Left renal cortex interstitium (tissue), 4 donors: ENCODE data around the gene SLC35F3. TPM values are rescaled to one million over a fixed set of nuclear protein-coding genes. Genes with fewer than 3 reads are reported as not detected.
A peak's percentile ranks its signal among the peaks of the same experiment; 100 is the strongest.
"Not testable (repeated sequence)": the region's sequence is repeated elsewhere in the genome, so short reads cannot be mapped to it uniquely, and the experiment has no call there.

ENCODE experiments used
- DNase-seq, 4 donors: peaks; one replicate each; pipeline ENCODE4 v3.0.0-alpha.2; 2013; ENCODE audit warnings: low read depth in 4 of 4, low spot score in 2 of 4, missing footprints in 1 of 4
- polyA plus RNA-seq, 4 donors: library from polyadenylated mRNA; unstranded; fragments of 120-200 nt; gene quantifications; one replicate each; pipeline ENCODE4 v1.2.1, GENCODE V29; 2013; ENCODE audit not compliant: insufficient read length in 4 of 4

The SLC35F3 gene
- polyA plus RNA-seq, 4 donors, result 0.58 to 0.74 (median 0.66) TPM

DNA sequence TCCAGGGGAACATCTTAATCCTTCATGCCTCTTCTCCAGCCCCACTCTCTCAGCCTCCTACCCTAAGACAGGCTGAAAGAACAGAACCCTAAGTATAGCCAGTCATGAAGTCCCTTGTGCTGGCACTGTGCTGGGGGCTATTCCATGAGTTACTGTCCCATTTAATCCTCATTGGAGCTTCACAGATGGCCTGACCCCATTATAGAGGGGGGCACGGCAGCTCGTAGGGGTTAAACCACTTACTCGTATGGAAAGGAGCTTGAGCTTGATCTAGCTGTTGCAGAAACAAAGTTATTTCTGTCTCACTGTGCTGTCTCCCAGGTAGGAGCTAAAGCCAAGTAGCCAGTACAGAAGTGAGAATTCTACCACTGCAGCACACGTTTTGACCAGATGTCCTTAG lies 265.6 kb downstream of the SLC35F3 start:
- no peak for DNase-seq

- no peak for DNase-seq
These were observed 266.1 kb downstream of the SLC35F3 start for GRCh38 chr1:234170622-234171021.

DNA sequence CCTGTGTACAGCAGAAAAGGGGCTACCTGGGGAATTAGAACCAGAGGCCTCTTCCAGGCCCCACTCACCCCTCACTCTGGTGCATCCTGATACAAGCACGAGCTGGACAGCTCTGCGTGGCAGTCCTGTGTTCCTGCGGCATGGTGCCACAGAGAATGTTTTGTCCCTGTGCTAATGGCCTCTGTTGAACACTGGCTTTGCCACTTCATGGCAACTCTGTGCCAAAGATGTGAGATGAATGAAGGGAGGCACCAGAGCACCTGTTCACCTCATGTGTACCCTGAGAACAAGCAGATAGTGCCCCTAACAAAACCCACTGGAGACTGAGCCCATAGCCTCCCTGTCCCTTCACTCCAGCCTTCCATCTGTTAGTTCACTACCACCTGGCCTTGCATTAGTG lies 269.5 kb downstream of the SLC35F3 start:
- no peak for DNase-seq

DNA sequence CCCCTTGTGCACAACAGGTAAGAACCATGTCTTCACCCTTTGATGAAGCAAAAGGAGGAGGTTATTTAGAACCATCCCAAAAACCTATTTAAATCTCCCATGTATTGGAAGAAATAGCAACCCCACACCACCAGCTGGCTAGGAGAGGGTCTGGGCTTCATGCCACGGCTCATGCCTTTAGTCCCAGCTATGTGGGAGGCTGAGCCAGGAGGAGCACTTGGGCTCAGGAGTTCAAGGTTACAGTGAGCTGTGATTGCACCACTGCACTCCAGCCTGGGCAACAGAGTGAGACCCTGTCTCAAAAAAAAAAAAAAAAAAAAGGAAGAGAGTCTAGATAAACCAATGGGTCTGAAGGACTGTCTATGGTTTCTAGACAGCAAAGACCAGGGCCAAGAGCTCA lies 270.9 kb downstream of the SLC35F3 start:
- no peak for DNase-seq

- DNase-seq, result no peak
These were observed 271.5 kb downstream of the SLC35F3 start for GRCh38 chr1:234176000-234176399.

- not testable (repeated sequence) for DNase-seq
These were observed 272.4 kb downstream of the SLC35F3 start for GRCh38 chr1:234176847-234177246.

DNA sequence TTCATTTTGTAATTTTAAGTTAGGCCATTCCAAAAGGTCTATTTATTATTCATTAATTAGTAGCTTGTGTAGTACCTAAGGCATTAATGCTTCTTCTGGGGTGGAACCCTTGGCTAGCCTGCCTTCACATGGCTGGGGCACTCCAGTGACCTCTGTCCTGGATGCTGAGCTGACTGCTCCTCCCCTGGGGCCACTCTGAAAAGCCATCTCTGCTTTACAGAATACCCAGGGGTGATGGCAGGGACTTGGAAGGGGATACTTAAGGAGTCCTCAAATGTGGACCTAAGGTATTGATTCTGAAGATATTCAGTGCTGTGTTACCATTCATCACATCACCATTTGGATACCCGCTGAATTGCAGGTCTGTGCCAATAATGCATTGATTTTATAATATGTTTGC lies 281.0 kb downstream of the SLC35F3 start:
- no peak for DNase-seq

GRCh38 chr1:234186037-234186688 lies 281.7 kb downstream of the SLC35F3 start:
- DNase-seq, result no peak

DNA sequence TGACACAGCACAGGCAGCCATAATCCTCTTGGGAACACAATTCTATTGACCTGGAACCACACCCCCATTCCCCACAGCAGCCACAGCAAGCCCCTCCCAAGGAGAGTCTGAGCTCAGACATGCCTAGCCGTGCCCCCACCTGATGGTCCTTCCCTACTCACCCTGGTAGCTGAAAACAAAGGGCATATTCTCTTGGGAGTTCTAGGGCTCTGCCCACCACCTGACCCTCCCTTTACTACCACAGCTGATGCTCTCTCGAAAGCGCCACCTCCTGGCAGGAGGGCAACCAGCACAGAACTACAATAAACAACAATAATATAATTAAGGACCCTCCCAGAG lies 283.9 kb downstream of the SLC35F3 start:
- no peak for DNase-seq

GRCh38 chr1:234197839-234198238 lies 293.4 kb downstream of the SLC35F3 start:
- no peak for DNase-seq

- DNase-seq, result no peak
These were observed 295.1 kb downstream of the SLC35F3 start for GRCh38 chr1:234199476-234200127.

GRCh38 chr1:234200566-234200965 lies 296.1 kb downstream of the SLC35F3 start:
- no peak for DNase-seq

- DNase-seq, result no peak
These were observed 297.1 kb downstream of the SLC35F3 start for GRCh38 chr1:234201600-234201999.

GRCh38 chr1:234205966-234206365 lies 301.5 kb downstream of the SLC35F3 start:
- DNase-seq, result no peak

DNA sequence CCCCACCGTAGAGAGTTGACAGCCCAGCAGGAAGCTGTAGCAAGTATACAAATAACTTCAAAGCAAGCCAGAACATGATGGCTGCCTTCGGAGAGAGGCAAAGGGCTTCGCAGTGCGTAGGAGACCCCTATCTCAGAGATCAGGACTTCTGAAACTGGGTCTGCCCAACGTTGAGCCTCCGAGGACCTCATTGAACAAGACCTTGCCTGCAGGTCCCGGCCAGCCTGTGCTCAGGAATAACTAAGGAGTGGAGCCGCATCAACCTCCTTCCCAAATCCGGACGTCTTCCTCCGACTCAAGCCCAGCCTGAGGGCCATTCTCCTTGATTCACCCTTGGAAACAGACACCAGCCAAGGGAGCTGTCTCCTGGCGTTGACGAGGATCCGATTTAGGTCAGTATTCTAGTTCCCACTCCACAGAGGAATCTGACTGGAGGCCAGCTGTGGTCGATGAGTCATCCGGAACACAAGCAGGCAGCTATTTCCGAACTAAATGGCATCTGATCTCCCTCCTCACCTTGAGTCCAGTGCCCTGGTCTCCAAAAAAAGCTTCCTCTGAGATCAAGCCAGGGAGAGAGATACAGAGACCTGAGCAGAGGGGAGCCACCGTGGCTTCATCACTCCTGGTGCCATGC lies 302.3 kb downstream of the SLC35F3 start:
- no peak for DNase-seq

DNA sequence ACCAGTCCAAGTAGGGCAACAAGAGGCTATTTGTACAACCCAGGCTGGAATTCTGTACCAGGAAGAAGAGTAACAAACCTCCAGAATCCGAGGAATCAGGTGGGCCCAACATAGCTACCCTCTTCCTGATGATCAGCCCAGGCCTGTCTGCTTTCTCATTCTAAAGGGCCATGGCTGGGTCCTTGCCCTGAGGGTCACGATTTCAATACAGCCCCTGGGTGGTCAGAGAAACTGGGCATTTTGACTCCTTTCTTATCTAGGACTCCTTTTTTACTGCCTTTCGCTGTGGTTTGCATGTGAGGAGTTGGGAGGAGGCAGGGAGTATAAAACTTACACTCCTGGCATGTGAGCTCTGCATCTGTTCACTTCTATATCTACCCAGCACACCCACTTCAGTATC lies 303.9 kb downstream of the SLC35F3 start:
- no peak for DNase-seq

DNA sequence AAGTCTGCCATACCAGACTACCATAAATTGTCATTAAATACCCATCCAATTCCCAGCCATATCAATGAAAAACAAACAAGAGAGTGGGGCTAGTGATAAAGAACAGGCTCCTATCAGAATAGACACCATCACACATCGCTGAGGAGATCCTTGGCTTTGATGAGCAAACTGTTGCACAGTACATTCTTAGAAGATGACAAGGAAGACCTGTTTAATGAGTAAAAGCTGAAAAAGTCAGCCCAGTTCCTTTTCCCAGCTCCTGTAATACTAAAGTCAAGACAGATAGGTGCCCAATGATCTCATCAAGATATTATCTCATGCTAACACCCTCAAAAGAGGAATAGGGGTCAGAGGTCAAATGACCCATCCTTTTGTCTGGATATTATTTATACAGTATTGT lies 304.3 kb downstream of the SLC35F3 start:
- DNase-seq, result no peak

DNA sequence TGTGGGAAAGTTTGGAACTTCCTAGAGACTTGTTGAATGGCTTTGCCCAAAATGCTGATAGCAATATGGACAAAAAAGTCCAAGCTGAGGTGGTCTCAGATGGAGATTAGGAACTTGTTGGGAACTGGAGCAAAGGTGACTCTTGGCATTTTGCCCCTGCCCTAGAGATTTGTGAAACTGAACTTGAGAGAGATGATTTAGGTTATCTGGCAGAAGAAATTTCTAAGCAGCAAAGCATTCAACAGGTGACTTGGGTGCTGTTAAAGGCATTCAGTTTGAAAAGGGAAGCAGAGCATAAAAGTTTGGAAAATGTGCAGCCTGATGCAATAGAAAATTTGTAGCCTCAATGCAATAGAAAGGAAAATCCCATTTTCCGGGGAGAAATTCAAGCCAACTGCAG lies 306.0 kb downstream of the SLC35F3 start:
- DNase-seq, result not testable (repeated sequence)

- DNase-seq, result not testable (repeated sequence)
These were observed 307.4 kb downstream of the SLC35F3 start for GRCh38 chr1:234211855-234212254.

GRCh38 chr1:234212764-234213657 lies 308.5 kb downstream of the SLC35F3 start:
- DNase-seq, result peak in 1 of 4 donors; percentile 39

DNA sequence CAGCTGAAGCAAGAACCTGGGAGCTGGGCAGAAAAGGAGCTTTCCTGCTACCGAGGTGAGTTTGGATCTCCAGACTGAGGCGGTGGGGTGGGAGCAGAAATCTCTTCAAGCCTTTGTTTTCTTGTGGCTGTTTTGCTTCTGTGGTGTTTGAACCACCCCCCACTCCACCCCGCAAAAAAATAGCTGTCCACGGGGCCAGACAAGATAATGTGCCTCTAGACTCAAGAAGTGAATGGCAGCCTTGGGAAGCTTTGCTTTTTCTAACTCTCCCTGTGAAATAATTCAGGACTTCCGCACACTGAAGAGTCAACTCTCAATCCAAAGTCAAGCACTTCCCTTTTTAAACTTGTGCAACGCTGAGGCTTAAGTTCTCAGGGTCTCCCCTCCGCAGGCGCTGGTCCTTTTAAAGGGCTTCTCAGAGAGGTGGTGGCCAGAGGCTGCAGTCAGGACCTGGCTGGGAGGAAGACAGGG lies 309.2 kb downstream of the SLC35F3 start:
- DNase-seq, result no peak
